GM20000 (cell line): ENCODE results near the gene PRDM16.
"Not testable (repeated sequence)": the region's sequence is repeated elsewhere in the genome, so short reads cannot be mapped to it uniquely, and the experiment has no call there.

ENCODE experiments used
- DNase-seq: peaks from one replicate; pipeline ENCODE4 v3.0.0; 2012; ENCODE audit warnings: low spot score
- TF ChIP-seq, protein P1 (sequence below): IDR thresholded peaks from 2 replicates; pipeline ENCODE4 v1.5.1; 2012; ENCODE audit warnings: mild to moderate bottlenecking, control low read depth; ENCODE audit errors: extremely low read depth, missing control alignments

The PRDM16 gene

GRCh38 chr1:3159996-3160395, 91.0 kb downstream of the PRDM16 start:
- DNase-seq = no peak
- TF ChIP-seq, protein P1, sequence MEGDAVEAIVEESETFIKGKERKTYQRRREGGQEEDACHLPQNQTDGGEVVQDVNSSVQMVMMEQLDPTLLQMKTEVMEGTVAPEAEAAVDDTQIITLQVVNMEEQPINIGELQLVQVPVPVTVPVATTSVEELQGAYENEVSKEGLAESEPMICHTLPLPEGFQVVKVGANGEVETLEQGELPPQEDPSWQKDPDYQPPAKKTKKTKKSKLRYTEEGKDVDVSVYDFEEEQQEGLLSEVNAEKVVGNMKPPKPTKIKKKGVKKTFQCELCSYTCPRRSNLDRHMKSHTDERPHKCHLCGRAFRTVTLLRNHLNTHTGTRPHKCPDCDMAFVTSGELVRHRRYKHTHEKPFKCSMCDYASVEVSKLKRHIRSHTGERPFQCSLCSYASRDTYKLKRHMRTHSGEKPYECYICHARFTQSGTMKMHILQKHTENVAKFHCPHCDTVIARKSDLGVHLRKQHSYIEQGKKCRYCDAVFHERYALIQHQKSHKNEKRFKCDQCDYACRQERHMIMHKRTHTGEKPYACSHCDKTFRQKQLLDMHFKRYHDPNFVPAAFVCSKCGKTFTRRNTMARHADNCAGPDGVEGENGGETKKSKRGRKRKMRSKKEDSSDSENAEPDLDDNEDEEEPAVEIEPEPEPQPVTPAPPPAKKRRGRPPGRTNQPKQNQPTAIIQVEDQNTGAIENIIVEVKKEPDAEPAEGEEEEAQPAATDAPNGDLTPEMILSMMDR = no peak

DNA sequence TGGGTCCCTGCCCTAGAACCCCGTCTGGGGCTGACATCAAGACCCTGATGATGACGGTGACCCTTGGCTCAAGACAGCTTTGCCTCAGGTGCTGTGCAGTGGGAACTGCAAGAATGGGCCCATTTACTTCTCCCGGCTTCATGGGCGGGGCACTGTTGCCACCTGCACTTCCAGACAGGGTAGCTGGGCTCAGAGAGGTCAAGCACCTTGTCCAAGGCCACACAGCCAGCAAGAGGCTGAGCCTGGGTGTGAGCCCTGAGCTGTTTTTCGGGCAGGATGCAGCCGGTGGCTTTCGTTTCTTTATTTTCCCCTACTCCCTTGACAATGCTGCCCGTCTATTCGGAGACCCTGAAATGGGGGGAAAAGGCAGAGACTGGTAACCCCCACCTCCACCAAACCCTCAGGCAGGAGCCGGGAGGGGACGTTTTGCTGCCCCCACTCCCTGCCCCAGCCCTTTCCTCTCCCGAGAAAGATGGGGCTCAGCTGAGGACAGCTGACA, 91.7 kb downstream of the PRDM16 start:
- TF ChIP-seq, protein P1 = no peak
- DNase-seq = no peak

GRCh38 chr1:3161176-3161840, 92.3 kb downstream of the PRDM16 start:
- TF ChIP-seq, protein P1 = no peak
- no peak for DNase-seq

GRCh38 chr1:3162322-3162882, 93.4 kb downstream of the PRDM16 start:
- no peak for DNase-seq
- TF ChIP-seq, protein P1 = no peak

DNA sequence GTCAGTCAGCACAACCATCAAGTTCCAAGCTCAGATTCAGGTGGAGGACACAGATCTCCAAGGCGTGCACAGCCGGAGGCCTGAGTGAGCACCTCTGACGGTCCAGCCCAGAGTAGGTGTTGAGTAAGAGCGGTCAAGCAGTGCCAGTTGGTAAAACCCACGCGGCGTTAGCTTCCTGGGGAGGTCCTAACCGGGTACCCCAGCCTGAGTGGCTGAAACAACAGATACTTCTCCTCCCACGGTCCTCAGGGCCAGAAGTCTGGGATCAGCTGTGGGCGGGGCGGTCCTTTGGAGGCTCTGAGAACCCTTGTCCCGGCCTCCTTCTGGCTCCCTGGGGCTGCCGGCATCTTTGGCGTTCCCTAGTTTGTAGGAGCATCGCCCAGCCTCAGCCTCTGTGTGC, 94.4 kb downstream of the PRDM16 start:
- DNase-seq = no peak
- TF ChIP-seq, protein P1 = no peak

GRCh38 chr1:3164671-3165070, 95.7 kb downstream of the PRDM16 start:
- TF ChIP-seq, protein P1 = no peak
- DNase-seq = no peak

DNA sequence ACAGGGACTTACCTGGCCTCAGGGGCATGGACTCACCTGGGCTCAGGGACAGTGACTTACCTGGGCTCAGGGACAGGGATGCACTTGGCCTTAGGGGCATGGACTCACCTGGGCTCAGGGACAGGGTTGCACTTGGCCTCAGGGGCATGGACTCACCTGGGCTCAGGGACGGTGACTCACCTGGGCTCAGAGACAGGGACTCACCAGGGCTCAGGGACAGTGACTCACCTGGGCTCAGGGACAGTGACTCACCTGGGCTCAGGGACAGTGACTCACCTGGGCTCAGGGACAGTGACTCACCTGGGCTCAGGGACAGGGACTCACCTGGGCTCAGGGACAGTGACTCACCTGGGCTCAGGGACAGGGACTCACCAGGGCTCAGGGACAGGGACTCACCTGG, 96.2 kb downstream of the PRDM16 start:
- DNase-seq = not testable (repeated sequence)

DNA sequence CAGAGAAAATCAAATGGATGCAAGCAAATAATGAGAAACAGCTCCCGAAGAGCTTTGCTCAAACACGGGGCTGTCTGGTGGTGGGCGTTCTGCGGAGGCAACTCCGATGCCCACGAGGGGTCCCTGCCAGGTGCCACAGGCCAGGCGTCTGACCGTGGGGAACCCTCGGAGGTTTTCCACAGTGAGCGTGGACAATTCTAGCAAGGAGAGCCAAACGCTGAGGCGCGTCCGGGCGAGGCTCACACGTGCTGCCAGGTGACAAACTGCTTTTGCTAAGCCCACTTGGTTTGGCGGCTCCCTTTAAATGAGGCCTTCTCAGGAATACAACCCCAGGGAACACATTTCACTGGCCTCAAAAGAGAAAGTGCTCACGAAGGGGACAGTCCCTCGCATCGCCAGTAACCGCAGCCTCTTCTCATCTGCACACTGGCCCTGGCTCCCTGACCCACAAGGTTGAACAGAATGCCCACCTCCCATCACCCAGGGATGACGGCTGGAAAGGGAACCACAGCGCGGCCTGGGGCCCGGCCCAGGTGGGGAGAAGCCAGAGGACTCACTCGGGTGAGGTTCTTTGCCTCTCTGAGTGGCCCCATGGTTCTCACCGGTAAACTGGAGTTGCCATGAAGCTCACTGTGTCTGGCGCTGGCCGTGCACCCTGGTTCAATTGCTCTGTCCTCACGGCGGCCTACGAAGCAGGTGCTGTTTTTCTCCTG, 97.4 kb downstream of the PRDM16 start:
- DNase-seq = no peak
- TF ChIP-seq, protein P1 = no peak
